Measurements from ENCODE around the gene SDK2.

SDK2 gene

GRCh38 chr17:73569762-73570319 is 74.4 kb downstream of the SDK2 start:
- no peak for DNase-seq (ENCODE audit: low read depth)
- no peak overlapping the region for H3K4me3 ChIP-seq (ENCODE audit: low read depth, low read length)

- no peak overlapping the region for H3K4me3 ChIP-seq (ENCODE audit: low read depth, low read length)
- DNase-seq (ENCODE audit: low read depth) = no peak
Observed at GRCh38 chr17:73568934-73569333, 75.3 kb downstream of the SDK2 start.

- DNase-seq (ENCODE audit: low read depth) = no peak
- no peak overlapping the region for H3K4me3 ChIP-seq (ENCODE audit: low read depth, low read length)
Observed at GRCh38 chr17:73566905-73567782, 77.1 kb downstream of the SDK2 start.

GRCh38 chr17:73564843-73565242 is 79.4 kb downstream of the SDK2 start:
- H3K4me3 ChIP-seq (ENCODE audit: low read depth, low read length) = no peak overlapping the region
- DNase-seq (ENCODE audit: low read depth) = no peak

GRCh38 chr17:73562896-73563295 is 81.3 kb downstream of the SDK2 start:
- H3K4me3 ChIP-seq (ENCODE audit: low read depth, low read length) = no peak overlapping the region
- DNase-seq (ENCODE audit: low read depth) = no peak

GRCh38 chr17:73561111-73561510 is 83.1 kb downstream of the SDK2 start:
- DNase-seq (ENCODE audit: low read depth) = no peak
- H3K4me3 ChIP-seq (ENCODE audit: low read depth, low read length) = no peak overlapping the region

- no peak overlapping the region for H3K4me3 ChIP-seq (ENCODE audit: low read depth, low read length)
- DNase-seq (ENCODE audit: low read depth) = no peak
Observed at GRCh38 chr17:73560661-73561060, 83.6 kb downstream of the SDK2 start.

- H3K4me3 ChIP-seq (ENCODE audit: low read depth, low read length) = no peak overlapping the region
Observed at GRCh38 chr17:73559532-73559931, 84.7 kb downstream of the SDK2 start.

GRCh38 chr17:73555199-73555960 is 88.9 kb downstream of the SDK2 start:
- no peak overlapping the region for H3K4me3 ChIP-seq (ENCODE audit: low read depth, low read length)
- DNase-seq (ENCODE audit: low read depth) = no peak

More at GRCh38 chr17:73559532-73559931, 84.7 kb downstream of the SDK2 start:
- no peak for DNase-seq (ENCODE audit: low read depth)

GRCh38 chr17:73554498-73554897 is 89.7 kb downstream of the SDK2 start:
- no peak for DNase-seq (ENCODE audit: low read depth)
- H3K4me3 ChIP-seq (ENCODE audit: low read depth, low read length) = no peak overlapping the region

- no peak overlapping the region for H3K4me3 ChIP-seq (ENCODE audit: low read depth, low read length)
- DNase-seq (ENCODE audit: low read depth) = no peak
Observed at GRCh38 chr17:73553311-73553710, 90.9 kb downstream of the SDK2 start.

- DNase-seq (ENCODE audit: low read depth) = no peak
- no peak overlapping the region for H3K4me3 ChIP-seq (ENCODE audit: low read depth, low read length)
Observed at GRCh38 chr17:73552300-73553048, 91.8 kb downstream of the SDK2 start.

GRCh38 chr17:73551759-73552158 is 92.5 kb downstream of the SDK2 start:
- no peak overlapping the region for H3K4me3 ChIP-seq (ENCODE audit: low read depth, low read length)
- no peak for DNase-seq (ENCODE audit: low read depth)

GRCh38 chr17:73551144-73551543 is 93.1 kb downstream of the SDK2 start:
- DNase-seq (ENCODE audit: low read depth) = no peak
- no peak overlapping the region for H3K4me3 ChIP-seq (ENCODE audit: low read depth, low read length)

- no peak overlapping the region for H3K4me3 ChIP-seq (ENCODE audit: low read depth, low read length)
- DNase-seq (ENCODE audit: low read depth) = no peak
Observed at GRCh38 chr17:73550556-73550955, 93.7 kb downstream of the SDK2 start.

- no peak for DNase-seq (ENCODE audit: low read depth)
- H3K4me3 ChIP-seq (ENCODE audit: low read depth, low read length) = no peak overlapping the region
Observed at GRCh38 chr17:73549841-73550430, 94.3 kb downstream of the SDK2 start.

GRCh38 chr17:73548620-73549311 is 95.5 kb downstream of the SDK2 start:
- no peak for DNase-seq (ENCODE audit: low read depth)
- no peak overlapping the region for H3K4me3 ChIP-seq (ENCODE audit: low read depth, low read length)

GRCh38 chr17:73547790-73548189 is 96.5 kb downstream of the SDK2 start:
- no peak overlapping the region for H3K4me3 ChIP-seq (ENCODE audit: low read depth, low read length)
- DNase-seq (ENCODE audit: low read depth) = no peak
